HPDE6-E6E7 (cell line): Measurements from ENCODE around the gene PTPRK.
"Not testable (repeated sequence)": the region's sequence is repeated elsewhere in the genome, so short reads cannot be mapped to it uniquely, and the experiment has no call there.

Source experiments
- DNase-seq: peaks from one replicate; pipeline ENCODE4 v3.0.0; 2011; ENCODE audit warnings: missing footprints; ENCODE audit errors: extremely low spot score

Gene PTPRK

DNA sequence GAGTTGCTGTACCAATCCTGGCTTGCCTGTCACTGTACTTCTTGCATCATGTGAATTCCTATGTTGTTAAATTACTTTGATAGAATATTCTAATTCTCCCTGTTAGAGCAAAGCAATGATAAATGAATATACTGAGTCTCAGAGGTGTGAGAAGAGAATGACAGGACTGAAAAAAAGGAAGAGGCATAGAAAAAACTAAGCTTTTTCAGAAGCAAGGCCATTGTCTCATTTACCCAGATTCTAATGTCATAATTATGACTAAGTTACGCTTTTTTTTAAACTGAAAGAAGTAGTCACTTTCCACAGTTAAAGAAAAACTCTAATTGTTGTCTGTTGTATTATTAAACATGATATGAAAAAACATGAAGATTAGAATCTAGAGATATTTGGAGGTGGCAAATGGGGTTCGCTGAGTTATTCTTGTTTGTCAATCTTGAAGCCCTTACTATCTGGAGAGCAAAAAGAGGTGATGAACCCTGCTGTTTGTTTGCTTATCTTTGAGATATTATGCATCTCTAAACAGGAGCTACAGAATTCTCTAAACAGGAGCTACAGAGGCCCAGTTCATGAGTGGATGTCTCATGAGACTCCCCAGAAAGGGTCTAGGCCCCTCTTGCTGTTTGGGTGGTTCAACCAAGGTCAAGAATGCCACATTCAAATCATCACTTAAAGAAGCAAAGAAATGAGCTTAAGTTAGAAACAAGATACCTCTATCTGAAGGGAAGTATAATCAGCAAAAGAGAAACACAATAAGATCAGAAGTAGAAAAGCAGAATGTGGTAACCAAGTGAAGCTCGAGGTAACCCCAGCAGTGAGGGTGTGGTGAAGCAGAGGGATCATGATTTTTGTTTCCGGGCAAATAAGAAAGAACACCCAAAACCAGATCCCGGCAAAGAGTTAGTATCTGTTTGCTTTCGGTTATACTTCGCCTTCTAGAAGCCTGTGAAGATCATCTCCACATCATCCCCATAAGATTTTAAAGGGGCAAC lies 586.3 kb downstream of the PTPRK start:
- DNase-seq = no peak

DNA sequence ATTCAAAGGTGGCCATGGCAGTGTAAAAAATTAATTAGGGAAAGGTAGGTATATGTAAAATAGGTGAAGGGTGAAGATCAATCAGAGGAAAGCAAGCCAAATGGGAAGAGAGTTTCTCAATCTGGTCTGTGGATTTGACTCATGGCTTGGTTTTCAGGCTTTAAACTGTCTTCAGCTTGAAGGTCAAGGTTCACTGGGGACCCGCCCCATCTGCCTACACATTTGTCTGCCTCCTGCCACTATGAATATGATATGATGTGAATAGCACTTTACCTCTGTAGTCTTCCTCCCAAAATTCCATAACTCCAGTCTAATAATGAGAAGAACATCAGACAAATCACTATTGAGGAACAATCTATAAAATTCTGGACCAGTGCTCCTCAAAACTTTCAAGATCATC lies 587.3 kb downstream of the PTPRK start:
- DNase-seq = no peak

DNA sequence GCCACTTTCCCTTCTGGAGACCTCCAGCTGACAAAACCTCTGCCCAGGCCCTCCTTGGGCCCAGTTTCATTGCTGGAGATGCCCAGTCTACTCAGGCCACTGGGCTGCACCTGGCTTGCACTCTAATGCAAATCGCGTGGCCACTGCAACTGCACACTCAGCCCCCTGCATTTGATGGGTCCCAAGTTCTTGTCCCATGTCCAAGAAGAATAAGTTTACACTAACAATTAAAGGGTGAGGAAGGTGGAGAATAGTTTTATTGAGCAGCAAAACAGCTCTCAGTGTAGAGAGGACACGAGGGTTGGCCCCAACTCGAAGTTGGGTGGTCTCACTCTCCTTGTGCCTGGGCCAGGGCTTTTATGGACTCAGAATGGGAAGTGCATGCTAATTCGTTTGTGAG lies 587.7 kb downstream of the PTPRK start:
- DNase-seq = no peak

DNA sequence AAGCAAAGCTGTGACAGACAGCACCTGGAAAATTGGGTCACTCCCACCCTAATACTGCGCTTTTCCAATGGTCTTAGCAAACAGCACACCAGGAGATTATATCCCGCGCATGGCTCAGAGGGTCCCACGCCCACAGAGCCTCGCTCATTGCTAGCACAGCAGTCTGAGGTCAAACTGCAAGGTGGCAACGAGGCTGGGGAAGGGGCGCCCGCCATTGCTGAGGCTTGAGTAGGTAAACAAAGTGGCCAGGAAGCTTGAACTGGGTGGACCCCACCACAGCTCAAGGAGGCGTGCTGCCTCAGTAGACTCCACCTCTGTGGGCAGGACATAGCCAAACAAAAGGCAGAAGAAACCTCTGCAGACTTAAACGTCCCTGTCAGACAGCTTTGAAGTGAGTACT lies 594.0 kb downstream of the PTPRK start:
- DNase-seq = not testable (repeated sequence)

DNA sequence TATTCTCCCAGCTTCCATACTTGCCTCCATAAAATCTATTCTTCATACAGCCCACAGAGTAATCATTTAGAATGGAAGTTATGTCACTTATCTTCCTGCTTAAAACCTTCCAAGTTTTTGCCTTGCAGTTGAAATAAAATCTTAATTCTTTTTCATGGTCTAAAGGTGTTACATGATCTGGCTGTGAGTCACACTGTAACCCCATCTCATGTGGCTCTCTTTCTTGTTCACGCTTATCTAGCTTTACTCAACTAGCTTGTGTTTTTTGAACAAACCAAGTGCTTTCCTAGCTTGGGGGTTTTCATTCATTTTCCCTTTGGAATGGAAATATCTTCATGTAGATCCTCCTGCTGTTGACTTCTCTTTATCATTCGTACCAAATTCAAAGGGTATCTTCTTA lies 596.0 kb downstream of the PTPRK start:
- peak; percentile 40 for DNase-seq

DNA sequence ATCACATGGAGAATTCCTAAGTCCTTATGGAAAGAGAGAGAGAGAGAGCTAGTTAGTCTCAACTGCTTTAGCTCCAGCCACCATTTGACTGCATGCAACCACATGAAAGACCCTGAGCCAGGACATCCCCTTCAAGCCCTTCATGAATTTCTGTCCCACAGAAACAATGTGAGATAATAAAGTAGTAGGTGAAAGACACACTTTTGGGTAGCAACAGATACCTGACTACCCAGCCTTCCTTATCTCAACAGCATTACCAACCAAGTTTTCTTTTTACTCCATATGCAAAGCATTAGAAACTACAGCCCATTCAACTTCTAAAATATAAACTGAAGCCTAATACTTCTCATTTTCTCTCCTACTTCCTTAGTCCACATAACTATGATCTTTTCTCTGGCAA lies 596.4 kb downstream of the PTPRK start:
- DNase-seq = no peak

DNA sequence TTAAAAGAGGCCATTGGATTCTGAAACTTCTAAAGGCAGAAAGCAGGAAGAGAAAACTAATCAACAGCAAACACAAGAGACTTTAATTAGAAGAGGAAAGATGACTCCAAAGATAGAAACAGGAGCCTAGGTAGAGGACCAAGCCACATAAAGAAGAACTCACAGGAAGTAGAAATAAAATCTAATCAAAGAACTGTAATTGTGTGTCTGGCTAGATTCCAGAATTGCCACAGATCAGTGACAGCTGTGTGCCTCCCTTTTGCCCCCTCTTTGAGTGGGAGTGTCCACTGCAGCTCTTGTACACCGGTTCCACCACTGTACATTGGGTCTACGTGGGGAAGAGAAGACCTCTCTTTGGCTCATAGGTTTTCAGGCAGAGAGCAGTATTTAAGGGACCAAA lies 597.3 kb downstream of the PTPRK start:
- no peak for DNase-seq

DNA sequence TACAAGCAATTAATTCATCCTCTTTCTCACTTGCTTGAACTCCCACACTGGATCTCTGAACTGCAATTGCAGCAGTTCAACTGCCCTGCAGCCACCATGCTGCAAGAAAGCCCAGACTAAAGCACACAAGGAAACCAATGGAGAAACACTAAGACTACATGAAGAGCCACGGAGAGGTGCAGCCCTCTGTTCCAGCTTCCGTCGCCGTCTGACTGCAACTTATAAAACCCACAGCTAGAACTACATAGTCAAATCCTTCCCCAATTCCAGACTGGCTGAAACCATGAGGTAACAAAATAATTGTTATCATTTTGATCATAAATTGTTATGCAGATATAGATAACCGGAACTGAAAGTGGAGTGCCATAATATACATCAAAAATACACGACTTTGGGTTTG lies 598.4 kb downstream of the PTPRK start:
- no peak for DNase-seq

DNA sequence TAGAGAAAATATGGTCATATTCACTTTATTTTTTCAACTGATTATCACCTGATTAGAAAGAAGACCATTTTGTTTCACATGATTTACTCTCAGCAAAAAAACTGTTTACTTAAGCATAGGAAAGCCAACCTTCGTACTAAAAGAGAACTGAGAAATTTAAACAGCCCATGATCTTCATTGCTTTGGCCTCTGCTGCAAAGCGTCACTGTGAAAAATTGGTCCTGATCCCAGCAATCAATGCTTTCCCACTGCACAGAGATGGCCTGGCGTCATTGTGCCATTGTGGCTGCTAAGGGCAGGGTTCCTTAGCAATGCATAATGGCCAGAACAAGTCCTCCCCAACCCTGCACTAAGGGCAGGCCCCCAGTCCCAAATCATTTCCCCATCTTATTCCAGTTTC lies 599.6 kb downstream of the PTPRK start:
- DNase-seq = no peak
